HepG2 (cell line): ENCODE results near the gene SEPTIN12. TPM values are rescaled to one million over a fixed set of nuclear protein-coding genes. Genes with fewer than 3 reads are reported as not detected.
A peak's percentile ranks its signal among the peaks of the same experiment; 100 is the strongest.

ENCODE experiments used
- CREM ChIP-seq, 2 experiments: sonication (generic) in 1 of 2; formaldehyde crosslinking in 1 of 2; IDR thresholded peaks; 2 replicates each; pipeline versions ENCODE4 v1.4.0 to v1.6.1; 2016 to 2020; ENCODE audit warnings: antibody characterized with exemption in 1 of 2, mild to moderate bottlenecking in 1 of 2, missing genetic modification reagents in 1 of 2
- FOXO4 ChIP-seq: sonication (generic); formaldehyde crosslinking; conservative IDR thresholded peaks from 2 replicates; pipeline ENCODE4 v1.8.1; 2023; ENCODE audit warnings: missing genetic modification reagents
- KAT8 ChIP-seq: IDR thresholded peaks from 2 replicates; pipeline ENCODE4 v1.6.1; 2016; ENCODE audit warnings: missing genetic modification reagents, missing compliant biosample characterization
- MXD1 ChIP-seq: sonication (generic); formaldehyde crosslinking; IDR thresholded peaks from 2 replicates; pipeline ENCODE4 v1.4.0; 2020; ENCODE audit warnings: mild to moderate bottlenecking, missing genetic modification reagents
- PLSCR1 ChIP-seq: sonication (generic); formaldehyde crosslinking; IDR thresholded peaks from 2 replicates; pipeline ENCODE4 v1.5.0; 2020; ENCODE audit warnings: missing genetic modification reagents, mild to moderate bottlenecking, borderline replicate concordance
- POGK ChIP-seq: sonication (generic); formaldehyde crosslinking; conservative IDR thresholded peaks from 2 replicates; pipeline ENCODE4 v1.8.0; 2022; ENCODE audit warnings: mild to moderate bottlenecking, moderate library complexity, missing genetic modification reagents
- PRDM15 ChIP-seq: sonication (generic); formaldehyde crosslinking; IDR thresholded peaks from 2 replicates; pipeline ENCODE4 v1.4.0; 2020; ENCODE audit warnings: missing genetic modification reagents
- PRDM4 ChIP-seq: sonication (generic); formaldehyde crosslinking; IDR thresholded peaks from 2 replicates; pipeline ENCODE4 v1.9.0; 2021; ENCODE audit warnings: missing genetic modification reagents, borderline replicate concordance
- RBFOX2 ChIP-seq: fragments of 200-400 bp; formaldehyde crosslinking; IDR thresholded peaks from 2 replicates; pipeline ENCODE4 v1.6.1; 2017; ENCODE audit warnings: low read depth, mild to moderate bottlenecking, low read length
- ZNF33A ChIP-seq: sonication (generic); formaldehyde crosslinking; IDR thresholded peaks from 2 replicates; pipeline ENCODE4 v1.5.1; 2020; ENCODE audit warnings: missing genetic modification reagents, mild to moderate bottlenecking, moderate library complexity, borderline replicate concordance
- ZNF629 ChIP-seq: sonication (generic); formaldehyde crosslinking; conservative IDR thresholded peaks from 2 replicates; pipeline ENCODE4 v1.5.0; 2020; ENCODE audit warnings: missing genetic modification reagents
- polyA plus RNA-seq, 8 experiments: library from polyadenylated mRNA; depleted of rRNA in 3 of 8; stranded (reverse) in 7 of 8; unstranded in 1 of 8; fragments of >200 nt; fragmentation: Illumina TruSeq in 4 of 8; extraction: Trizol in 4 of 8; gene quantifications; 2 replicates each; pipeline versions ENCODE4 v1.2.1 to v1.2.3, GENCODE V29; 2011 to 2016; ENCODE audit warnings: low read depth in 4 of 8, missing spikeins in 1 of 8, mixed read lengths in 1 of 8; ENCODE audit not compliant: insufficient read depth in 1 of 8
- total RNA-seq, 5 experiments: library from RNA; depleted of rRNA; stranded (reverse); fragments of >200 nt; fragmentation: Illumina TruSeq; extraction: Trizol; gene quantifications; 2 replicates each; pipeline ENCODE4 v1.2.3, GENCODE V29; 2016; ENCODE audit warnings: low read depth in 1 of 5

SEPTIN12 gene
- total and polyA plus RNA-seq, 2 of the 13 experiments (the other 11 are each of a cell fraction or from before 2014, with no cell fraction given): 0.22 TPM; not detected in 1

- TF ChIP-seq POGK (CRISPR knock-in tag) (no peak), PLSCR1 (CRISPR knock-in tag) (no peak), ZNF629 (no peak), RBFOX2 (no peak), MXD1 (CRISPR knock-in tag) (0 out of 2 replicates have a peak, but pooled peaks have one; percentile 43), PRDM15 (CRISPR knock-in tag) (no peak), FOXO4 (CRISPR knock-in tag) (no peak), KAT8 (CRISPR knock-in tag) (0 out of 2 replicates have a peak, but pooled peaks have one; percentile 15), CREM (IDR thresholded peaks at IDR 0.05) (peak; percentile 39; the same call in 1 of the 2 replicates), CREM (CRISPR knock-in tag; IDR thresholded peaks at IDR 0.05) (no peak), ZNF33A (CRISPR knock-in tag) (no peak), PRDM4 (CRISPR knock-in tag) (no peak)
Measured at GRCh38 chr16:4765511-4766474, 22.4 kb downstream of the SEPTIN12 start (continued).
